CD14-positive monocyte (primary cell): ENCODE results near the gene CLPSL2. TPM values are rescaled to one million over a fixed set of nuclear protein-coding genes. Genes with fewer than 3 reads are reported as not detected.

Experiments used
- DNase-seq, 3 donors: peaks; one replicate each; pipeline ENCODE4 v3.0.0-alpha.2; 2011 to 2022
- H2AFZ ChIP-seq: 2 replicates; pipeline ENCODE4 v1.6.0; 2012; ENCODE audit warnings: mild to moderate bottlenecking, low read depth, low read length, inconsistent platforms; ENCODE audit not compliant: insufficient read depth, poor library complexity, severe bottlenecking
- H3K27ac ChIP-seq, 2 donors: 1 replicate in 1 of 2; 2 replicates in 1 of 2; pipeline ENCODE4 v1.5.1; 2012 to 2013; ENCODE audit warnings: low read length in 2 of 2, control low read depth in 1 of 2, inconsistent platforms in 1 of 2, low read depth in 1 of 2, mild to moderate bottlenecking in 1 of 2
- H3K27me3 ChIP-seq, 2 donors: one replicate each; pipeline versions ENCODE4 v1.6.0 to v1.6.1; 2011 to 2013; ENCODE audit warnings: low read length in 2 of 2; ENCODE audit not compliant: control insufficient read depth in 2 of 2, insufficient read depth in 2 of 2
- H3K36me3 ChIP-seq, 2 donors: replicated peaks in 1 of 2; 1 replicate in 1 of 2; 2 replicates in 1 of 2; pipeline versions ENCODE4 v1.5.1 to v1.6.1; 2012 to 2013; ENCODE audit warnings: low read length in 2 of 2, control low read depth in 1 of 2, inconsistent platforms in 1 of 2, mild to moderate bottlenecking in 1 of 2; ENCODE audit not compliant: insufficient read depth in 2 of 2, control insufficient read depth in 1 of 2
- H3K4me1 ChIP-seq, 2 donors: 1 replicate in 1 of 2; 2 replicates in 1 of 2; pipeline versions ENCODE4 v1.5.1 to v1.6.1; 2012 to 2013; ENCODE audit warnings: low read length in 2 of 2, control low read depth in 1 of 2, inconsistent platforms in 1 of 2, mild to moderate bottlenecking in 1 of 2, moderate library complexity in 1 of 2; ENCODE audit not compliant: insufficient read depth in 2 of 2, control insufficient read depth in 1 of 2
- H3K4me2 ChIP-seq: replicated peaks from 2 replicates; pipeline ENCODE3; 2012; ENCODE audit warnings: low read length, moderate library complexity, mild to moderate bottlenecking; ENCODE audit not compliant: poor library complexity, severe bottlenecking; ENCODE audit errors: extremely low read depth
- H3K4me3 ChIP-seq, 3 experiments: fragments of 200-600 bp in 1 of 3; sonication (generic) in 1 of 3; replicated peaks in 1 of 3; 1 replicate in 2 of 3; 2 replicates in 1 of 3; pipeline ENCODE4 v1.5.1; 2011 to 2013; ENCODE audit warnings: low read length in 3 of 3, mild to moderate bottlenecking in 3 of 3, control low read depth in 2 of 3, low read depth in 2 of 3, inconsistent platforms in 1 of 3, moderate library complexity in 1 of 3
- H3K79me2 ChIP-seq: 2 replicates; pipeline ENCODE4 v1.6.0; 2012; ENCODE audit warnings: mild to moderate bottlenecking, control low read depth, inconsistent platforms, low read length, moderate library complexity; ENCODE audit not compliant: insufficient read depth
- H3K9ac ChIP-seq: 2 replicates; pipeline ENCODE4 v1.6.0; 2017; ENCODE audit warnings: low read length, mild to moderate bottlenecking; ENCODE audit not compliant: insufficient read depth, poor library complexity, severe bottlenecking
- H3K9me3 ChIP-seq, 2 donors: replicated peaks in 1 of 2; 1 replicate in 1 of 2; 2 replicates in 1 of 2; pipeline versions ENCODE4 v1.5.1 to v1.6.1; 2012 to 2013; ENCODE audit warnings: low read length in 2 of 2, control low read depth in 1 of 2; ENCODE audit not compliant: control insufficient read depth in 1 of 2, insufficient read depth in 1 of 2
- H4K20me1 ChIP-seq: 2 replicates; pipeline ENCODE4 v1.6.0; 2012; ENCODE audit warnings: mild to moderate bottlenecking, low read length, control low read depth, moderate library complexity; ENCODE audit not compliant: insufficient read depth
- H3K27ac Mint-ChIP-seq, 7 donors: one replicate each; pipeline ENCODE4 v1.8.0; 2020; ENCODE audit warnings: mild to moderate bottlenecking in 7 of 7, mixed read lengths in 7 of 7, moderate library complexity in 6 of 7, inconsistent platforms in 2 of 7
- H3K27me3 Mint-ChIP-seq, 3 donors: one replicate each; pipeline ENCODE4 v1.8.0; 2021 to 2022; ENCODE audit warnings: low read depth in 3 of 3, mild to moderate bottlenecking in 3 of 3, mixed read lengths in 3 of 3, moderate library complexity in 3 of 3, inconsistent platforms in 1 of 3
- H3K36me3 Mint-ChIP-seq, 2 donors: one replicate each; pipeline ENCODE4 v1.8.0; 2020; ENCODE audit warnings: mixed read lengths in 2 of 2, inconsistent platforms in 1 of 2, mild to moderate bottlenecking in 1 of 2
- H3K4me1 Mint-ChIP-seq: one replicate; pipeline ENCODE4 v1.8.0; 2020; ENCODE audit warnings: mild to moderate bottlenecking, mixed read lengths
- H3K4me3 Mint-ChIP-seq, 2 donors: one replicate each; pipeline ENCODE4 v1.8.0; 2020; ENCODE audit warnings: mild to moderate bottlenecking in 2 of 2, mixed read lengths in 2 of 2, moderate library complexity in 1 of 2
- H3K9me3 Mint-ChIP-seq, 7 donors: one replicate each; pipeline ENCODE4 v1.8.0; 2020 to 2022; ENCODE audit warnings: mixed read lengths in 7 of 7, mild to moderate bottlenecking in 6 of 7, moderate library complexity in 6 of 7, inconsistent platforms in 2 of 7
- WGBS: methylation state at CpG from one replicate; pipeline ENCODE4 v1.1.5; 2013; ENCODE audit warnings: missing lambda C conversion rate; ENCODE audit not compliant: insufficient coverage; 5-methylcytosine and 5-hydroxymethylcytosine counted together
- intact Hi-C, 2 donors: fragments of 100-400 bp; cut with micrococcal nuclease; formaldehyde crosslinking; loops; one replicate each; pipeline versions ENCODE4 v1.15.0 to v1.15.1; 2023
- polyA plus RNA-seq, 3 donors: library from polyadenylated mRNA; depleted of rRNA in 1 of 3; unstranded in 2 of 3; stranded (reverse) in 1 of 3; fragments of 300-500 nt in 2 of 3; fragments of >200 nt in 1 of 3; fragmentation: Illumina TruSeq in 2 of 3; gene quantifications; 1 replicate in 2 of 3; 2 replicates in 1 of 3; pipeline ENCODE4 v1.2.3, GENCODE V29; 2012 to 2021
- TF ChIP-seq, protein P1 (sequence below): fragments of 200-600 bp; IDR thresholded peaks from one replicate; pipeline ENCODE4 v1.8.0; 2022; ENCODE audit warnings: antibody characterized with exemption, mild to moderate bottlenecking

The CLPSL2 gene
- polyA plus RNA-seq, 3 donors: not detected

DNA sequence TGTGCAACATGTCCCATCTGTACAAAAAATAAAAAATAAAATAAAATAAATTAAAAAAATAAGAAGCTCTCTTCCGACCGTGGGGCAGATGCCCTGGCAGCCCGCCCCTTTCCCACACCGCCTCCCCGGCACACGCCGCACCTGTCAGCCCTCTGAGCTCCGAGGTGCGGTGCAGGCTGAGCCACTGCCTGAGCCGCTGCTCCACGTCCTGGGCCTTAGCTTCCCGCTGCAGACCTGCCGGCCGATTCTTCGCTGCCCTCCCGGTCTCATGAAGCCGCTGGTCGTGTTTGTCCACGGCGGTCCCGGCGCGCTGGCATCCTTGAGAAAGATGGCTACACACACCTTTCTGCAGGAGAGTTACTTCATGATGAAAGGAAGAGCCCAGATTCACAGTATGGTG is 10.7 kb upstream of the CLPSL2 start:
- TF ChIP-seq, protein P1, sequence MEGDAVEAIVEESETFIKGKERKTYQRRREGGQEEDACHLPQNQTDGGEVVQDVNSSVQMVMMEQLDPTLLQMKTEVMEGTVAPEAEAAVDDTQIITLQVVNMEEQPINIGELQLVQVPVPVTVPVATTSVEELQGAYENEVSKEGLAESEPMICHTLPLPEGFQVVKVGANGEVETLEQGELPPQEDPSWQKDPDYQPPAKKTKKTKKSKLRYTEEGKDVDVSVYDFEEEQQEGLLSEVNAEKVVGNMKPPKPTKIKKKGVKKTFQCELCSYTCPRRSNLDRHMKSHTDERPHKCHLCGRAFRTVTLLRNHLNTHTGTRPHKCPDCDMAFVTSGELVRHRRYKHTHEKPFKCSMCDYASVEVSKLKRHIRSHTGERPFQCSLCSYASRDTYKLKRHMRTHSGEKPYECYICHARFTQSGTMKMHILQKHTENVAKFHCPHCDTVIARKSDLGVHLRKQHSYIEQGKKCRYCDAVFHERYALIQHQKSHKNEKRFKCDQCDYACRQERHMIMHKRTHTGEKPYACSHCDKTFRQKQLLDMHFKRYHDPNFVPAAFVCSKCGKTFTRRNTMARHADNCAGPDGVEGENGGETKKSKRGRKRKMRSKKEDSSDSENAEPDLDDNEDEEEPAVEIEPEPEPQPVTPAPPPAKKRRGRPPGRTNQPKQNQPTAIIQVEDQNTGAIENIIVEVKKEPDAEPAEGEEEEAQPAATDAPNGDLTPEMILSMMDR: no peak
- peaks cover 18 to 25% of the 10 kb centered on the region in 2 donors for H3K27me3 ChIP-seq
- H3K9ac ChIP-seq: no peak overlapping the region
- no peak for DNase-seq
- WGBS: 88% methylated on average over 19 of the region's 23 CpGs
- no peaks in the 10 kb centered on the region for H3K79me2 ChIP-seq
- H4K20me1 ChIP-seq: no peaks in the 10 kb centered on the region
- no peaks in the 10 kb centered on the region for H3K36me3 ChIP-seq
- H3K4me3 ChIP-seq: no peak overlapping the region
- H3K9me3 ChIP-seq: peaks cover 0 to 12% of the 10 kb centered on the region in 2 donors
- intact Hi-C loops: no loop called here
- no peak overlapping the region for H3K27ac ChIP-seq
- H3K4me1 ChIP-seq: no peaks in the 10 kb centered on the region
- H3K4me2 ChIP-seq: no peak overlapping the region
- H3K36me3 Mint-ChIP-seq: no peaks in the 10 kb centered on the region
- peaks cover 0 to 11% (median 2%) of the 10 kb centered on the region in 7 donors for H3K9me3 Mint-ChIP-seq
- H3K27ac Mint-ChIP-seq: no peak overlapping the region
- H3K27me3 Mint-ChIP-seq: peaks cover 38 to 55% (median 44%) of the 10 kb centered on the region in 3 donors
- peak overlapping the region in 1 of 2 donors; percentile 19 for H3K4me3 Mint-ChIP-seq
- no peak overlapping the region for H2AFZ ChIP-seq
- H3K4me1 Mint-ChIP-seq: peaks cover 13% of the 10 kb centered on the region

DNA sequence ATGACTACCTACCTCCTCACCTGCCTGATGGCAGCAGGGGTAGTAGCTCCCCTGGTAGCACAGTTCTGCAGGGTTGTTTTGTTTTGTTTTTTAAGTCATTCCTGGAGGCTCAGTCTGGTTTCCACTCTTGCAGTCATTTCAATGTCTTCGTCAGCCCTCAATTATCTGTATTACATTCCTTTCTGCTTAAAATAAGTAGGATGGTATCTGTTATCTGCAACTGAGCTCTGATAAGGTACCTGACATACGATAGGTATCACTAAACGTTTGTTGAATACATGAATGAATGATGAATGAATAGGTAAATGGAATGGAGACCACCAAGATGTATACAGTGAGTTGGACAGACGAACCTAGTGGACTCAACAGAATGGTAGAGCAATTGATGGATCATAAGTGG is 7.2 kb upstream of the CLPSL2 start:
- Histone ChIP-seq H3K27ac (no peak overlapping the region), H3K27me3 (peaks cover 5 to 9% of the 10 kb centered on the region in 2 donors), H2AFZ (no peak overlapping the region), H3K9ac (no peak overlapping the region), H3K4me2 (no peak overlapping the region), H3K9me3 (peaks cover 0 to 3% of the 10 kb centered on the region in 2 donors), H3K36me3 (no peaks in the 10 kb centered on the region), H4K20me1 (no peaks in the 10 kb centered on the region), H3K4me3 (no peak overlapping the region), H3K4me1 (no peaks in the 10 kb centered on the region), H3K79me2 (no peaks in the 10 kb centered on the region)
- intact Hi-C loops: no loop called here
- H3K36me3 Mint-ChIP-seq: no peaks in the 10 kb centered on the region
- 97% methylated on average over 3 of the region's 4 CpGs for WGBS
- H3K27ac Mint-ChIP-seq: no peak overlapping the region
- peaks cover 9% of the 10 kb centered on the region for H3K4me1 Mint-ChIP-seq
- no peak overlapping the region for H3K4me3 Mint-ChIP-seq
- H3K9me3 Mint-ChIP-seq: peaks cover 0 to 11% (median 2%) of the 10 kb centered on the region in 7 donors
- TF ChIP-seq, protein P1: no peak
- no peak for DNase-seq
- H3K27me3 Mint-ChIP-seq: peaks cover 14 to 20% (median 17%) of the 10 kb centered on the region in 3 donors
